HEK293 (cell line): ENCODE measurements around the gene IRF2BPL.

Source experiments
- CTCF ChIP-seq: fragments of 450-650 bp; formaldehyde crosslinking; IDR thresholded peaks from 2 replicates; pipeline ENCODE4 v1.5.1; 2016; ENCODE audit warnings: missing biosample characterization, missing genetic modification characterization
- HIC1 ChIP-seq: fragments of 450-650 bp; formaldehyde crosslinking; IDR thresholded peaks from 2 replicates; pipeline ENCODE4 v1.5.1; 2016; ENCODE audit warnings: missing biosample characterization, missing genetic modification characterization
- HOXD13 ChIP-seq: sonication (generic); formaldehyde crosslinking; IDR thresholded peaks from 2 replicates; pipeline ENCODE4 v1.8.0; 2022; ENCODE audit warnings: missing genetic modification reagents, borderline replicate concordance
- KLF16 ChIP-seq: fragments of 450-650 bp; formaldehyde crosslinking; IDR thresholded peaks from 2 replicates; pipeline ENCODE4 v1.5.1; 2017; ENCODE audit warnings: missing biosample characterization, missing genetic modification characterization
- MEIS1 ChIP-seq: sonication (generic); formaldehyde crosslinking; IDR thresholded peaks from 2 replicates; pipeline ENCODE4 v1.8.1; 2022; ENCODE audit warnings: missing genetic modification reagents, mild to moderate bottlenecking, borderline replicate concordance
- PBX3 ChIP-seq: sonication (generic); formaldehyde crosslinking; IDR thresholded peaks from 2 replicates; pipeline ENCODE4 v1.8.1; 2022; ENCODE audit warnings: mild to moderate bottlenecking, moderate library complexity, missing genetic modification reagents
- SP7 ChIP-seq: fragments of 450-650 bp; formaldehyde crosslinking; IDR thresholded peaks from 2 replicates; pipeline ENCODE4 v1.5.1; 2016; ENCODE audit warnings: missing biosample characterization, missing genetic modification characterization
- ZBTB17 ChIP-seq: fragments of 450-650 bp; formaldehyde crosslinking; IDR thresholded peaks from 2 replicates; pipeline ENCODE4 v1.5.1; 2016; ENCODE audit warnings: missing biosample characterization, missing genetic modification characterization
- ZBTB49 ChIP-seq: fragments of 450-650 bp; formaldehyde crosslinking; IDR thresholded peaks from 2 replicates; pipeline ENCODE4 v1.5.1; 2016; ENCODE audit warnings: missing biosample characterization, missing genetic modification characterization, low read depth
- ZBTB6 ChIP-seq: fragments of 450-650 bp; formaldehyde crosslinking; IDR thresholded peaks from 2 replicates; pipeline ENCODE4 v1.5.1; 2017; ENCODE audit warnings: missing biosample characterization, missing genetic modification characterization
- ZFHX2 ChIP-seq: fragments of 450-650 bp; formaldehyde crosslinking; conservative IDR thresholded peaks from 2 replicates; pipeline ENCODE4 v1.5.1; 2016; ENCODE audit warnings: missing biosample characterization, missing genetic modification characterization
- ZFP37 ChIP-seq: fragments of 450-650 bp; formaldehyde crosslinking; IDR thresholded peaks from 2 replicates; pipeline ENCODE4 v1.5.1; 2016; ENCODE audit warnings: missing biosample characterization, missing genetic modification characterization
- ZNF292 ChIP-seq: fragments of 450-650 bp; formaldehyde crosslinking; IDR thresholded peaks from 2 replicates; pipeline ENCODE4 v1.5.1; 2016; ENCODE audit warnings: low read depth, missing biosample characterization, missing genetic modification characterization, borderline replicate concordance
- ZNF335 ChIP-seq: fragments of 450-650 bp; formaldehyde crosslinking; conservative IDR thresholded peaks from 2 replicates; pipeline ENCODE4 v1.5.1; 2016; ENCODE audit warnings: missing biosample characterization, missing genetic modification characterization
- ZNF341 ChIP-seq: fragments of 450-650 bp; formaldehyde crosslinking; IDR thresholded peaks from 2 replicates; pipeline ENCODE4; 2016; ENCODE audit warnings: low read depth, missing biosample characterization, missing genetic modification characterization
- ZNF423 ChIP-seq: fragments of 450-650 bp; formaldehyde crosslinking; IDR thresholded peaks from 2 replicates; pipeline ENCODE4 v1.5.1; 2016; ENCODE audit warnings: missing biosample characterization, missing genetic modification characterization
- ZNF561 ChIP-seq: fragments of 450-650 bp; IDR thresholded peaks from 2 replicates; pipeline ENCODE4 v1.5.1; 2018; ENCODE audit warnings: missing biosample characterization, missing genetic modification characterization, borderline replicate concordance
- ZNF600 ChIP-seq: fragments of 450-650 bp; formaldehyde crosslinking; IDR thresholded peaks from 2 replicates; pipeline ENCODE4 v1.5.1; 2016; ENCODE audit warnings: missing biosample characterization, missing genetic modification characterization
- ZNF76 ChIP-seq: fragments of 450-650 bp; formaldehyde crosslinking; IDR thresholded peaks from 2 replicates; pipeline ENCODE4; 2016; ENCODE audit warnings: low read depth, missing biosample characterization, missing genetic modification characterization, borderline replicate concordance
- ZXDB ChIP-seq: fragments of 450-650 bp; formaldehyde crosslinking; IDR thresholded peaks from 2 replicates; pipeline ENCODE4 v1.5.1; 2016; ENCODE audit warnings: missing biosample characterization, missing genetic modification characterization
- TF ChIP-seq, protein P1 (sequence below): fragments of 450-650 bp; formaldehyde crosslinking; IDR thresholded peaks from 2 replicates; pipeline ENCODE4 v1.5.1; 2017; ENCODE audit warnings: missing biosample characterization, missing genetic modification characterization
- TF ChIP-seq, protein P2 (sequence below): fragments of 450-650 bp; formaldehyde crosslinking; IDR thresholded peaks from 2 replicates; pipeline ENCODE4 v1.5.1; 2017; ENCODE audit warnings: missing biosample characterization, missing genetic modification characterization

IRF2BPL gene

GRCh38 chr14:77027538-77028383, 747 bp downstream of the IRF2BPL start (continued):
- TF ChIP-seq CTCF (tag by site-specific recombination) = peak; percentile 75
- TF ChIP-seq HIC1 = peak; percentile 90
- peak; percentile 90 for TF ChIP-seq ZNF335 (tag by site-specific recombination)
- TF ChIP-seq, protein P1, sequence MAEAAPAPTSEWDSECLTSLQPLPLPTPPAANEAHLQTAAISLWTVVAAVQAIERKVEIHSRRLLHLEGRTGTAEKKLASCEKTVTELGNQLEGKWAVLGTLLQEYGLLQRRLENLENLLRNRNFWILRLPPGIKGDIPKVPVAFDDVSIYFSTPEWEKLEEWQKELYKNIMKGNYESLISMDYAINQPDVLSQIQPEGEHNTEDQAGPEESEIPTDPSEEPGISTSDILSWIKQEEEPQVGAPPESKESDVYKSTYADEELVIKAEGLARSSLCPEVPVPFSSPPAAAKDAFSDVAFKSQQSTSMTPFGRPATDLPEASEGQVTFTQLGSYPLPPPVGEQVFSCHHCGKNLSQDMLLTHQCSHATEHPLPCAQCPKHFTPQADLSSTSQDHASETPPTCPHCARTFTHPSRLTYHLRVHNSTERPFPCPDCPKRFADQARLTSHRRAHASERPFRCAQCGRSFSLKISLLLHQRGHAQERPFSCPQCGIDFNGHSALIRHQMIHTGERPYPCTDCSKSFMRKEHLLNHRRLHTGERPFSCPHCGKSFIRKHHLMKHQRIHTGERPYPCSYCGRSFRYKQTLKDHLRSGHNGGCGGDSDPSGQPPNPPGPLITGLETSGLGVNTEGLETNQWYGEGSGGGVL (tag by site-specific recombination) = peak; percentile 98
- TF ChIP-seq SP7 (tag by site-specific recombination) = peak; percentile 47; the same call in 1 of the 2 replicates
- TF ChIP-seq ZBTB6 (tag by site-specific recombination) = peak; percentile 90
- peak; percentile 57; the same call in 1 of the 2 replicates for TF ChIP-seq ZFP37 (tag by site-specific recombination)
- no peak for TF ChIP-seq MEIS1 (CRISPR knock-in tag)
- peak; percentile 58; the same call in 1 of the 2 replicates for TF ChIP-seq ZNF561 (tag by site-specific recombination)
- TF ChIP-seq ZBTB17 (tag by site-specific recombination) = no peak
- peak; percentile 96 for TF ChIP-seq ZNF341 (tag by site-specific recombination)
- peak; percentile 53; the same call in 1 of the 2 replicates for TF ChIP-seq ZNF76 (tag by site-specific recombination)
- peak; percentile 72 for TF ChIP-seq ZXDB (tag by site-specific recombination)
- TF ChIP-seq ZNF292 (tag by site-specific recombination) = no peak
- TF ChIP-seq ZFHX2 (tag by site-specific recombination) = peak; percentile 81
- peak; percentile 57; the same call in 1 of the 2 replicates for TF ChIP-seq HOXD13 (CRISPR knock-in tag)
- no peak for TF ChIP-seq ZBTB49 (tag by site-specific recombination)
- TF ChIP-seq, protein P2, sequence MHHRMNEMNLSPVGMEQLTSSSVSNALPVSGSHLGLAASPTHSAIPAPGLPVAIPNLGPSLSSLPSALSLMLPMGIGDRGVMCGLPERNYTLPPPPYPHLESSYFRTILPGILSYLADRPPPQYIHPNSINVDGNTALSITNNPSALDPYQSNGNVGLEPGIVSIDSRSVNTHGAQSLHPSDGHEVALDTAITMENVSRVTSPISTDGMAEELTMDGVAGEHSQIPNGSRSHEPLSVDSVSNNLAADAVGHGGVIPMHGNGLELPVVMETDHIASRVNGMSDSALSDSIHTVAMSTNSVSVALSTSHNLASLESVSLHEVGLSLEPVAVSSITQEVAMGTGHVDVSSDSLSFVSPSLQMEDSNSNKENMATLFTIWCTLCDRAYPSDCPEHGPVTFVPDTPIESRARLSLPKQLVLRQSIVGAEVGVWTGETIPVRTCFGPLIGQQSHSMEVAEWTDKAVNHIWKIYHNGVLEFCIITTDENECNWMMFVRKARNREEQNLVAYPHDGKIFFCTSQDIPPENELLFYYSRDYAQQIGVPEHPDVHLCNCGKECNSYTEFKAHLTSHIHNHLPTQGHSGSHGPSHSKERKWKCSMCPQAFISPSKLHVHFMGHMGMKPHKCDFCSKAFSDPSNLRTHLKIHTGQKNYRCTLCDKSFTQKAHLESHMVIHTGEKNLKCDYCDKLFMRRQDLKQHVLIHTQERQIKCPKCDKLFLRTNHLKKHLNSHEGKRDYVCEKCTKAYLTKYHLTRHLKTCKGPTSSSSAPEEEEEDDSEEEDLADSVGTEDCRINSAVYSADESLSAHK = no peak
- TF ChIP-seq ZNF423 (tag by site-specific recombination) = peak; percentile 95
- TF ChIP-seq PBX3 (CRISPR knock-in tag) = peak; percentile 58; the same call in 1 of the 2 replicates
- TF ChIP-seq KLF16 (tag by site-specific recombination) = 0 out of 2 replicates have a peak, but pooled peaks have one; percentile 5
- peak; percentile 65; the same call in 1 of the 2 replicates for TF ChIP-seq ZNF600
